ENCODE measurements around the gene FOXK2.

DNA sequence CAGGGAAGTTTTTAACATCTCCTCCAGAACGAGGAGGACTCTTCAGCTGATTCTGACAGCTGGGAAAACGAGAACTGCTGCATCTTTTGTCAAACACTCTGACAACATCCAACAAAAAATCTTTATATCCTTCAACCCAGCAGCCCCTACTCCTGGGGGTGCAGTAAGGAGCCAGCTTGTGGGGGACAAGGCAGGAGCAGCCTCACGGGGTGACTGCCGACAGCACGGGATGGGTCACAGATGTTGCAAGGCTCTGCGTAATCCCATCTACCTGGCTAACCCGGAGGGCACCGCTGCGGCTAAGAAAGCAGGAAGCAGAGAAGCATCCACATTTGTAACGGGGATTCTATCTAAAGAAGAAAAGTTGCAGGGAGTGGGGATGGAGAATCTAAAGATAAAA is 100.1 kb downstream of the FOXK2 start:
- TF ChIP-seq, protein P1, sequence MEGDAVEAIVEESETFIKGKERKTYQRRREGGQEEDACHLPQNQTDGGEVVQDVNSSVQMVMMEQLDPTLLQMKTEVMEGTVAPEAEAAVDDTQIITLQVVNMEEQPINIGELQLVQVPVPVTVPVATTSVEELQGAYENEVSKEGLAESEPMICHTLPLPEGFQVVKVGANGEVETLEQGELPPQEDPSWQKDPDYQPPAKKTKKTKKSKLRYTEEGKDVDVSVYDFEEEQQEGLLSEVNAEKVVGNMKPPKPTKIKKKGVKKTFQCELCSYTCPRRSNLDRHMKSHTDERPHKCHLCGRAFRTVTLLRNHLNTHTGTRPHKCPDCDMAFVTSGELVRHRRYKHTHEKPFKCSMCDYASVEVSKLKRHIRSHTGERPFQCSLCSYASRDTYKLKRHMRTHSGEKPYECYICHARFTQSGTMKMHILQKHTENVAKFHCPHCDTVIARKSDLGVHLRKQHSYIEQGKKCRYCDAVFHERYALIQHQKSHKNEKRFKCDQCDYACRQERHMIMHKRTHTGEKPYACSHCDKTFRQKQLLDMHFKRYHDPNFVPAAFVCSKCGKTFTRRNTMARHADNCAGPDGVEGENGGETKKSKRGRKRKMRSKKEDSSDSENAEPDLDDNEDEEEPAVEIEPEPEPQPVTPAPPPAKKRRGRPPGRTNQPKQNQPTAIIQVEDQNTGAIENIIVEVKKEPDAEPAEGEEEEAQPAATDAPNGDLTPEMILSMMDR (IDR thresholded peaks at IDR 0.05), result no peak
- TF ChIP-seq MAZ (IDR thresholded peaks at IDR 0.05; ENCODE audit: borderline replicate concordance, low read depth, low read length) (no peak), RFX5 (IDR thresholded peaks at IDR 0.05) (no peak), SMC3 (IDR thresholded peaks at IDR 0.05) (no peak)
- TF ChIP-seq, protein P2, sequence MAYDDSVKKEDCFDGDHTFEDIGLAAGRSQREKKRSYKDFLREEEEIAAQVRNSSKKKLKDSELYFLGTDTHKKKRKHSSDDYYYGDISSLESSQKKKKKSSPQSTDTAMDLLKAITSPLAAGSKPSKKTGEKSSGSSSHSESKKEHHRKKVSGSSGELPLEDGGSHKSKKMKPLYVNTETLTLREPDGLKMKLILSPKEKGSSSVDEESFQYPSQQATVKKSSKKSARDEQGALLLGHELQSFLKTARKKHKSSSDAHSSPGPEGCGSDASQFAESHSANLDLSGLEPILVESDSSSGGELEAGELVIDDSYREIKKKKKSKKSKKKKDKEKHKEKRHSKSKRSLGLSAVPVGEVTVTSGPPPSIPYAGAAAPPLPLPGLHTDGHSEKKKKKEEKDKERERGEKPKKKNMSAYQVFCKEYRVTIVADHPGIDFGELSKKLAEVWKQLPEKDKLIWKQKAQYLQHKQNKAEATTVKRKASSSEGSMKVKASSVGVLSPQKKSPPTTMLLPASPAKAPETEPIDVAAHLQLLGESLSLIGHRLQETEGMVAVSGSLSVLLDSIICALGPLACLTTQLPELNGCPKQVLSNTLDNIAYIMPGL (CRISPR knock-in tag; IDR thresholded peaks at IDR 0.05; ENCODE audit: borderline replicate concordance), result no peak
